GM12878 (cell line): ENCODE measurements around the gene RRAD.

ENCODE experiments used
- ATF7 ChIP-seq: fragments of 450-650 bp; IDR thresholded peaks from 2 replicates; pipeline ENCODE4 v1.6.1; 2016; ENCODE audit warnings: low read depth, mild to moderate bottlenecking
- EP300 ChIP-seq, 2 experiments: fragments of 150-350 bp in 1 of 2; IDR thresholded peaks; 2 replicates each; pipeline ENCODE4 v1.6.1; 2011 to 2012; ENCODE audit warnings: low read depth in 2 of 2, low read length in 2 of 2, borderline replicate concordance in 1 of 2, improper control_type of control experiment in 1 of 2, inconsistent platforms in 1 of 2; ENCODE audit not compliant: control insufficient read depth in 1 of 2
- EZH2 ChIP-seq: IDR thresholded peaks from 2 replicates; pipeline ENCODE4 v1.6.1; 2012; ENCODE audit warnings: low read depth, mild to moderate bottlenecking, control low read depth, inconsistent platforms, low read length, borderline replicate concordance; ENCODE audit not compliant: control insufficient read depth
- FOS ChIP-seq: IDR thresholded peaks from 3 replicates; pipeline ENCODE4 v1.6.1; 2011; ENCODE audit warnings: borderline replicate concordance; ENCODE audit not compliant: insufficient read length; ENCODE audit errors: extremely low read depth
- GABPA ChIP-seq: IDR thresholded peaks from 2 replicates; pipeline ENCODE4 v1.6.1; 2014; ENCODE audit warnings: antibody characterized with exemption, low read depth, mild to moderate bottlenecking, inconsistent platforms
- NR2C2 ChIP-seq: IDR thresholded peaks from 2 replicates; pipeline ENCODE4 v1.6.1; 2011; ENCODE audit warnings: borderline replicate concordance, low read depth; ENCODE audit not compliant: control insufficient read depth, insufficient read length
- POLR2AphosphoS5 ChIP-seq: IDR thresholded peaks from 2 replicates; pipeline ENCODE4 v1.6.1; 2011; ENCODE audit warnings: mild to moderate bottlenecking, low read length, inconsistent platforms
- SMC3 ChIP-seq: IDR thresholded peaks from 2 replicates; pipeline ENCODE4 v1.6.1; 2011; ENCODE audit warnings: low read length, improper control_type of control experiment, borderline replicate concordance
- USF2 ChIP-seq: IDR thresholded peaks from 2 replicates; pipeline ENCODE4 v1.6.1; 2011; ENCODE audit warnings: low read depth, low read length, improper control_type of control experiment, borderline replicate concordance
- ZNF274 ChIP-seq: IDR thresholded peaks from one replicate; pipeline ENCODE4 v1.8.0; 2011; ENCODE audit not compliant: insufficient read length, insufficient read depth

GRCh38 chr16:66948134-66948836 is 22.9 kb upstream of the RRAD start:
- TF ChIP-seq SMC3: no peak
- no peak for TF ChIP-seq EZH2
- no peak for TF ChIP-seq ATF7
- no peak for TF ChIP-seq EP300 (IDR thresholded peaks at IDR 0.05; ENCODE audit: borderline replicate concordance in 1 of 2, control insufficient read depth in 1 of 2, low read depth in 2 of 2, low read length in 2 of 2)
- TF ChIP-seq POLR2AphosphoS5: no peak
- no peak for TF ChIP-seq NR2C2
- TF ChIP-seq GABPA: no peak
- no peak for TF ChIP-seq FOS
- TF ChIP-seq ZNF274: no peak
- TF ChIP-seq USF2: no peak
